Thyroid gland (tissue), 4 donors: ENCODE data around the gene DOCK6.

Experiments used
- POLR2A ChIP-seq, 2 donors: fragments of 450-650 bp; IDR thresholded peaks; one replicate each; pipeline ENCODE4 v1.6.1; 2017; ENCODE audit warnings: antibody characterized with exemption in 2 of 2, mild to moderate bottlenecking in 2 of 2, moderate library complexity in 1 of 2
- TF ChIP-seq, protein P1 (sequence below), 6 experiments: fragments of 200-600 bp in 3 of 6; fragments of 450-650 bp in 3 of 6; sonication (generic) in 3 of 6; IDR thresholded peaks; one replicate each; pipeline ENCODE4 v1.5.1; 2016 to 2019; ENCODE audit warnings: antibody characterized with exemption in 6 of 6, mild to moderate bottlenecking in 2 of 6, inconsistent platforms in 1 of 6, moderate library complexity in 1 of 6

DNA sequence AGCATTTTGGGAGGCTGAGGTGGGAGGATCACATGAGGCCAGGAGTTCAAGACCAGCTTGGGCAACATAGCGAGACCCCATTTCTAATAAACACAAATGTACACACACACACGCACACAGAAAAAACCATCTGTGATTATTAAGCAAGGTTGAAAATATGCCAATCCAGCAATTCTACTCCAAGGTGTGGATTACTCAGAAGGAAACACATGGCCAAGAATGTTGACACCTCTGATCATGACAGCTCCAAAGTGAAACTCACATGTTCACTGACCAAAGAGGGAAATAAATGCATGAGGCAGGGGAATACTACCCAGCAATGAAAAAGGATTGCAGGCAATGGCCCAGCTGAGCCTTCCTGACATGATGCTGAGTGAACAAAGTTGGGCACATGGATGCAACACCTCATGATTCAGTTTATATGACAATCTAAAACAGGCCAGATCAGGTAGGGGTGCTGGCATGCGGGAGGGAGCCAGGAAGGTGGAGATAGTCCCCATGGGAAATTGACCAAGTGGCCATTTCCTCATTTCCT lies 4.4 kb downstream of the DOCK6 start:
- TF ChIP-seq, protein P1, sequence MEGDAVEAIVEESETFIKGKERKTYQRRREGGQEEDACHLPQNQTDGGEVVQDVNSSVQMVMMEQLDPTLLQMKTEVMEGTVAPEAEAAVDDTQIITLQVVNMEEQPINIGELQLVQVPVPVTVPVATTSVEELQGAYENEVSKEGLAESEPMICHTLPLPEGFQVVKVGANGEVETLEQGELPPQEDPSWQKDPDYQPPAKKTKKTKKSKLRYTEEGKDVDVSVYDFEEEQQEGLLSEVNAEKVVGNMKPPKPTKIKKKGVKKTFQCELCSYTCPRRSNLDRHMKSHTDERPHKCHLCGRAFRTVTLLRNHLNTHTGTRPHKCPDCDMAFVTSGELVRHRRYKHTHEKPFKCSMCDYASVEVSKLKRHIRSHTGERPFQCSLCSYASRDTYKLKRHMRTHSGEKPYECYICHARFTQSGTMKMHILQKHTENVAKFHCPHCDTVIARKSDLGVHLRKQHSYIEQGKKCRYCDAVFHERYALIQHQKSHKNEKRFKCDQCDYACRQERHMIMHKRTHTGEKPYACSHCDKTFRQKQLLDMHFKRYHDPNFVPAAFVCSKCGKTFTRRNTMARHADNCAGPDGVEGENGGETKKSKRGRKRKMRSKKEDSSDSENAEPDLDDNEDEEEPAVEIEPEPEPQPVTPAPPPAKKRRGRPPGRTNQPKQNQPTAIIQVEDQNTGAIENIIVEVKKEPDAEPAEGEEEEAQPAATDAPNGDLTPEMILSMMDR (IDR thresholded peaks at IDR 0.05), result no peak
- no peak for TF ChIP-seq POLR2A (IDR thresholded peaks at IDR 0.05)
